Measurements from ENCODE around the gene MDM2.

MDM2 gene

DNA sequence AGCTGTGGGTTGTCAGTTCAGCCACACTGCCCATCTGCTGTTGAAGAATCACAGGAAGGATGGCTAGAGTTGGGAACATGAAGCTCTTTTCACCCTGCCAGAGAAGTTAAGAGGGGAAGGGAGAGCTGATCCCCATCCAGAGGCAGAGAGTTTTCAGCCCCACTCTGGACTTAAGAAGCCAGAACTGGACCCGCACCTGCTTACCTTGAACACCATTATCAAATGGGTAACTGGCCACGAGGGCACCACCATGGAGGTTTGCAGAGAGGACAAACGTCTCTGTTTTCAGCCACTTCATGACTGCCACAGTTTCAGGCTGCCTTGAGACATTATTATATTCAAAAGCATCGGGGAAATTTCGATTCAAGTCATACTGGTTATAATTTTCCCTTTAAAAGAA is 62.0 kb downstream of the MDM2 start:
- in situ Hi-C loops (cut with MboI; ENCODE audit: low sequenced_read_pairs) = loop anchor here (25.0 kb wide), 1 partner anchor 192 kb away; no protein-coding TSS in a partner anchor

- in situ Hi-C loops (cut with MboI; ENCODE audit: low sequenced_read_pairs) = loop anchor here (25.0 kb wide), 1 partner anchor 192 kb away; no protein-coding TSS in a partner anchor
Measured at GRCh38 chr12:68870443-68870842, 62.5 kb downstream of the MDM2 start.

GRCh38 chr12:68871396-68871795 is 63.4 kb downstream of the MDM2 start:
- in situ Hi-C loops (cut with MboI; ENCODE audit: low sequenced_read_pairs) = loop anchor here (25.0 kb wide), 1 partner anchor 191 kb away; no protein-coding TSS in a partner anchor

DNA sequence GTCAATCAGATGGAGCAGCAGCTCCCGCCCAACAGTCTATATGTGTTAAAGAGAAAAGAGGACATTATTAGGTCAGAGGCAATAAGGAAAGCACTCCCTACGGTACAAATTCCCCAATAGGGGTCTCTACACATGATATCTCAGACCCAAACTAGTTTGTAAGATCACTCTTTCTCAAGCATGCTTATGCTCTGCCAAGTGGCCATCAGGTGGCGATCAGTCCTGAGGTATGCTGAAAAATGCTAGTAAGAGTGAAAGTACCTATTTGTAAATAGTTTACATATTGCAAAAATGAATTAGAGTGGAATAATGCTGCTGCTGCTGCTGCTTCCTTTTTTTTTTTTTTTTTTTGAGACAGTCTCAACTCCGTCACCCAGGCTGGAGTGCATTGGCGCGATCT is 63.9 kb downstream of the MDM2 start:
- in situ Hi-C loops (cut with MboI; ENCODE audit: low sequenced_read_pairs) = loop anchor here (25.0 kb wide), 1 partner anchor 190 kb away; no protein-coding TSS in a partner anchor

GRCh38 chr12:68873316-68873715 is 65.3 kb downstream of the MDM2 start:
- in situ Hi-C loops (cut with MboI; ENCODE audit: low sequenced_read_pairs) = loop anchor here (25.0 kb wide), 1 partner anchor 189 kb away; no protein-coding TSS in a partner anchor

- in situ Hi-C loops (cut with MboI; ENCODE audit: low sequenced_read_pairs) = no loop called here
Measured at GRCh38 chr12:68876461-68876860, 68.5 kb downstream of the MDM2 start.

GRCh38 chr12:68877583-68877982 is 69.6 kb downstream of the MDM2 start:
- in situ Hi-C loops (cut with MboI; ENCODE audit: low sequenced_read_pairs) = no loop called here

DNA sequence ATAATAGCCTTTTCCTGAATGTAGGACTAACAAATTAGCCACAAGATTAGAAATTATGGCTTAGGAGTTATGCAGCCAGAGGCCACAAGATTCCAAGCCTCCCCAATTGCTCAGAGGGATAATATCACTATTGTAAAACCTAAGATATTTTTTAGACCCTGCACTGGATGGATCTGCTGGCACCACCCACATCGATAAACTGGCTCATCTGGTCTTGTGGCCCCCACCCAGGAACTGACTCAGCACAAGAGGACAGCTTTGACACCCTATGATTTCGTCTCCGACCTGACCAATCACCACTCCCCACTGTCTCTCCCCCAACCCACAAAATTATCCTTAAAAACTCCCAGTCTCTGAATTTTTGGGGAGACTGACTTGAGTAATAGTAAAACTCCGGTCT is 70.3 kb downstream of the MDM2 start:
- in situ Hi-C loops (cut with MboI; ENCODE audit: low sequenced_read_pairs) = no loop called here

GRCh38 chr12:68878846-68879245 is 70.9 kb downstream of the MDM2 start:
- in situ Hi-C loops (cut with MboI; ENCODE audit: low sequenced_read_pairs) = no loop called here

GRCh38 chr12:68880660-68881325 is 72.8 kb downstream of the MDM2 start:
- in situ Hi-C loops (cut with MboI; ENCODE audit: low sequenced_read_pairs) = no loop called here

DNA sequence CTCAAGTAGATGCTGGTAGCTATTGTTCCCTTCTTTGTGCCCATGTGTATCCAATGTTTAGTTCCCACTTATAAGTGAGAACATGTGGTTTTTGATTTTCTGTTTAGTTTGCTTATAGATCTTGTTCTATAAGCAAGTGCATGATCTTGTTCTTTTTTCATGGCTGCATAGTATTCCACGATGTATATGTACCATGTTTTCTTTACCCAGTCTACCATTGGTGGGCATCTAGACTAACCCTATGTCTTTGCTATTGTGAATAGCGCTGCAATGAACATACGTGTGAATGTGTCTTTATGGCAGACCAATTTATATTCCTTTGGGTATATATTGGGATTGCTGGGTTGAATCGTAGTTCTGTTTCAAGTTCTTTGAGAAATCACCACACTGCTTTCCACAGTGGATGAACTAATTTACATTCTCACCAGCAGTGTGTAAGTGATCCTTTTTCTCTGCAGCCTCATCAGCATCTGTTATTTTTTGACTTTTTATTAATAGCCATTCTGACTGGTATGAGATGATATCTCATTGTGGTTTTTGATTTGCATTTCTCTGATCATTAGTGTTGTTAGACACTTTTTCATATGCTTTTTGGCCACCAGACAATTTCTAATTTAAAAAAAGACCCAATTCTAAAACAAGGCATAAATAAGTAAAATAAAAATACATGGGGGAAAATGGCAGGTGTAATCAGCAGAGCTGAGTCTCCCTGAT is 74.4 kb downstream of the MDM2 start:
- in situ Hi-C loops (cut with MboI; ENCODE audit: low sequenced_read_pairs) = no loop called here

DNA sequence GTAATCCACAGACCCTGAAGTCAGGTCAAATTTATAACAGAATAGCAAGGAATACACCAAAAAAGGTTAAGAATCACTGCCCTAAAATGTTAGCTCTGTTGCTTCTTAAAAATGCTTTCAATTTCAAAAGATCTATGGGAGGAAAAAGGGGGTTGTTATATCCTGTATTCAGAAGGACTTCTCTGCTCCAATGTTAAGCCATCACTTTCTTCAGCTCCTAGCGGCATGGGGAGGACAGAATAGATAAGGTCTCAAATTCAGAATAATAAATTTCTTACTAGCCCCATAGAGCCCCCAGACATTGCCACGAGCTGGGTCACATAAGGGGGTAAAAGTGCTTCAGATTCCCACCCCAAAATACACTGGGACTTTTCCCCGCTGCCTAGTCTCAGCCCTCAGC is 75.2 kb downstream of the MDM2 start:
- in situ Hi-C loops (cut with MboI; ENCODE audit: low sequenced_read_pairs) = no loop called here

DNA sequence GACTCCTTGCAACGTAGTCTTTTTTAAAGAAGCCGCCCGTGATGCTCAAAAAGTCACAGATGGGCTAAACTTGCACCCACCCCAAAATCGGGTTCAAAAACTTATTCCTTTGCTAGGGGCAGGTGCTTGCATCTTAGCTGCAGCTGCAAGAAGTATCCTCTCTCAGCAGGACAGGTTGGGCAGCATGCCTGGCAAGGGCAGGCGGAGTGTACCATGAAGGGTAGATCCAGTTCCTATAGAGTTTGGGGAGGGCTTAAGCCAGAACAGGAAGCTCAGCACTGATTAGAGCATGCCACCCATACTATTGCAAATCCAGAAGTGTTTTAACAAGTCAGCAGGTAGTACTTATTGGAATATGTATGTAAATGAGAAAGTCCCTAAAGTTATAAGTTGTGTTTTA is 76.3 kb downstream of the MDM2 start:
- in situ Hi-C loops (cut with MboI; ENCODE audit: low sequenced_read_pairs) = no loop called here

DNA sequence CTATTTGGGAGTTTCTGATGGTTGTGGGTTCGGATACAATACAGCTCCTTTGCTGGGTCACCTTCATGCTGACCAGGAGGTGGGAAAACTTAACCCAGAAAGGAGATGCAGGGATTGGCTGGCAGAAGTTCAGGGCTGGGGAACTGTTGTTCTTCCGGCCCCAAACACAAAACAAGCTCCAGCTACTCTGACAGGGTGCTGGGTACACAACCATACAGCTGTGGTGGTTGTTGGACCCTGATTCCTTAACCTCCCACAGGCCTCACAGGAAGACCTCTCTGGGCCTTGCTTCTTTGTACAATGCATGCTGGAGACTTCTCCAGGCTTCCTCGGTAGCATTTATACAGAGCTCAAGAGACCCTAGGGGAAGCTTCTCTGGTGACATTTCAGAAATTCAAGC is 77.4 kb downstream of the MDM2 start:
- in situ Hi-C loops (cut with MboI; ENCODE audit: low sequenced_read_pairs) = no loop called here

DNA sequence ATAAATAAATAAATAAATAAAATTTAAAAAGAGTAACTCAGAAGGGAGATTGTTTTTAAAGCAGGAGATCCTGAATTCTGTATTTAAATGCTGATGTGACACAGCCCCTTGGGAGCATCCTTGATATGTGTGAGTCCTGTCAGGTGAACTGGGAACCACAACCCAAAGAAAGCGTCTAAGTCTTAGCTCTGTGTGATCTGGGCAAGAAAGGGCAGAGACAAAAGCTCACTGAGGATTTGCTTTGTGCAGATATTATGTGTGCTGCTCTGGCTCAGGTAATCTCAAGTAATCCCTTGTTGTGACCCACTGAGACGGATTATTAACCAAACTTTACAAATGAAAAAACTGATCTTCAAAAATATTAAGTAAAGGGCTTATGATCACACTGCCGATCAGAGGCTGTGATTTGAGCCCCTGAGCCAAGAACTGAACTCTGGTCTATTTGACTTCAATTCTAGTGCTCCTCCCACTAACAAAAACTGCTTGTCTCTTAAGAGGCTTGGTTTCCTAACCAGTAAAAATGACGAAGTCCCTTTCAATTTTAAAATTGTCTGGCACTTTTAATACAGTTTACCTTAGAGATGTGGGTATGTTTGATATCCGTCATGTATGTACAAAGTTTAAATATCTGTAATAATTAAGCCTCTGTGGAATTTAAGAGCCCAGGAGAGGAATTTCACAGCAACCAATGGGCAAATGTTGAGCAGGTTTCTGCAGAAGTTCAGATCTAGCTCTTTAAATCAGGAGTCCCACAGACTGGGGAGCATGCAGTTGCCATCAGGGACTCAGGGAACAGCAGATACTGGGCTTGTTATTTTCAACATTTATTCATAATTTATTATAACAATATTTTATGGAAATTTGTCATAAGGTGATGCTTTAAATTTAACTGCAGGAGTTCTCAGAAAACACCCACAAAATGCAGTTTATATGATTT is 78.9 kb downstream of the MDM2 start:
- in situ Hi-C loops (cut with MboI; ENCODE audit: low sequenced_read_pairs) = no loop called here

GRCh38 chr12:68887641-68888040 is 79.7 kb downstream of the MDM2 start:
- in situ Hi-C loops (cut with MboI; ENCODE audit: low sequenced_read_pairs) = no loop called here

DNA sequence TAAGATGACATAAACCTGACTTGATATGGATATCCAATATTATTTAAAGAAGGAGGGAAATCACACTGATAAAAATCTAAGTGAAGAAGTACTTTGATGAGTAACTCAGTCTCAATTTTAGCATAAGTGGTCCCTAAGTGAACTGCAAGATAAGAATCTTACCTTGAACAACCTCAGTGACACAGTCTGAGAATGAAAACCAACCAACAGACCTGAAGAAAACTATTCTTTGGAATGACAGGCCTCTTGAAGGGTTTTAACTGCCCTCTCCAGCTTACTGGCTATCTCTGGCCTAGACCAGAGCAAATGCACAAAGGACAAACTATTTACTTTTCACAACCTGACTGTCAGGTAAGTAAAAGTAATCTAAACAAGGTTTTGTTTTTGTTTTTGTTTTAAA is 80.3 kb downstream of the MDM2 start:
- in situ Hi-C loops (cut with MboI; ENCODE audit: low sequenced_read_pairs) = no loop called here

- in situ Hi-C loops (cut with MboI; ENCODE audit: low sequenced_read_pairs) = no loop called here
Measured at GRCh38 chr12:68890701-68891113, 82.7 kb downstream of the MDM2 start.

GRCh38 chr12:68891141-68891540 is 83.2 kb downstream of the MDM2 start:
- in situ Hi-C loops (cut with MboI; ENCODE audit: low sequenced_read_pairs) = no loop called here

DNA sequence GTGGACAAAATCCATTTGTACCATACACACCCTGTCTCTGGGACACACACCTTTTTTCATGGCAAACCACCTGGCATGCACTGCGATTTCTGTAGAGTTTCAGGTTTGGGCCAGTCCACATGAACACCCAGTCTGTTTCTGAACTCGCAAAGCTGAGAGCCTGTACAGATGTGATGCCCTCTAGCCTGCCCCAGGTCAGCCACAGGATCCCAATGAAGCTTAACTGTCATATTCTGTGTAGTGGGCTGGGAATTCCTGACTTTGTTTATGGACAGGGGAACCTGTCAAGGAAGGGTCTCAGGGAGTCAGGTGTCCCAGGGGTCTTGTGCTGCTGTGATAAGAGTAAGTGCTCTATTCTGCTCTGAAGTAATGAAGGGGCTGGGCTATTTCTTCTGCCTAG is 85.2 kb downstream of the MDM2 start:
- in situ Hi-C loops (cut with MboI; ENCODE audit: low sequenced_read_pairs) = no loop called here

- in situ Hi-C loops (cut with MboI; ENCODE audit: low sequenced_read_pairs) = no loop called here
Measured at GRCh38 chr12:68893741-68894140, 85.8 kb downstream of the MDM2 start.
